Measurements from ENCODE around the gene TRAF3.

- no peak for TF ChIP-seq RARB (CRISPR knock-in tag; IDR thresholded peaks at IDR 0.05)
- TF ChIP-seq TCF4 (CRISPR knock-in tag; IDR thresholded peaks at IDR 0.05; ENCODE audit: borderline replicate concordance), result no peak
- no peak for TF ChIP-seq ZFP30 (CRISPR knock-in tag; IDR thresholded peaks at IDR 0.05)
- TF ChIP-seq BACH2 (CRISPR knock-in tag; IDR thresholded peaks at IDR 0.05; ENCODE audit: borderline replicate concordance), result no peak
- no peak for TF ChIP-seq PATZ1 (CRISPR knock-in tag; IDR thresholded peaks at IDR 0.05; ENCODE audit: borderline replicate concordance)
- no peak for TF ChIP-seq GLIS3 (CRISPR knock-in tag; IDR thresholded peaks at IDR 0.05)
- no peak for TF ChIP-seq ARNTL (CRISPR knock-in tag; IDR thresholded peaks at IDR 0.05; ENCODE audit: borderline replicate concordance, low read depth)
- no peak for TF ChIP-seq TSHZ2 (CRISPR knock-in tag; IDR thresholded peaks at IDR 0.05)
- no peak for TF ChIP-seq PPARA (CRISPR knock-in tag; IDR thresholded peaks at IDR 0.05; ENCODE audit: borderline replicate concordance)
- no peak for TF ChIP-seq ZFP3 (CRISPR knock-in tag; IDR thresholded peaks at IDR 0.05)
These were observed 114.3 kb downstream of the TRAF3 start for GRCh38 chr14:102891556-102891955.

Data from SK-N-SH treated with all-trans-retinoic acid at 6 μM for 48 hours (cell line).